KG1 (cell line): Measurements from ENCODE around the gene PRR14.
"Not testable (repeated sequence)": the region's sequence is repeated elsewhere in the genome, so short reads cannot be mapped to it uniquely, and the experiment has no call there.

Source experiments
- DNase-seq: peaks from one replicate; lab custom pipeline; 2025; lab: John Stamatoyannopoulos, UW

The PRR14 gene

GRCh38 chr16:30632454-30632853 lies 18.3 kb upstream of the PRR14 start:
- not testable (repeated sequence) for DNase-seq

- no peak for DNase-seq
Measured at GRCh38 chr16:30633526-30633925, 17.2 kb upstream of the PRR14 start.

- DNase-seq = no peak
Measured at GRCh38 chr16:30636599-30636998, 14.2 kb upstream of the PRR14 start.

- DNase-seq = not testable (repeated sequence)
Measured at GRCh38 chr16:30637139-30637538, 13.6 kb upstream of the PRR14 start.

- peak; percentile 27 for DNase-seq
Measured at GRCh38 chr16:30637944-30638343, 12.8 kb upstream of the PRR14 start.

- DNase-seq = no peak
Measured at GRCh38 chr16:30641378-30641982, 9.3 kb upstream of the PRR14 start.

GRCh38 chr16:30644334-30644830 lies 6.4 kb upstream of the PRR14 start:
- no peak for DNase-seq

- DNase-seq = no peak
Measured at GRCh38 chr16:30645727-30646126, 5.0 kb upstream of the PRR14 start.

GRCh38 chr16:30647274-30647571 lies 3.5 kb upstream of the PRR14 start:
- no peak for DNase-seq

- no peak for DNase-seq
Measured at GRCh38 chr16:30649725-30650368, 913 bp upstream of the PRR14 start.

- DNase-seq = peak; percentile 53
Measured at GRCh38 chr16:30651124-30652004, 604 bp downstream of the PRR14 start.

- no peak for DNase-seq
Measured at GRCh38 chr16:30652005-30652296, 1.2 kb downstream of the PRR14 start.

- no peak for DNase-seq
Measured at GRCh38 chr16:30652718-30653117, 2.0 kb downstream of the PRR14 start.

GRCh38 chr16:30654856-30655255 lies 4.1 kb downstream of the PRR14 start:
- DNase-seq = no peak

- DNase-seq = no peak
Measured at GRCh38 chr16:30655815-30656347, 5.1 kb downstream of the PRR14 start.

GRCh38 chr16:30656388-30656787 lies 5.6 kb downstream of the PRR14 start:
- DNase-seq = no peak

- DNase-seq = no peak
Measured at GRCh38 chr16:30656974-30657865, 6.5 kb downstream of the PRR14 start.

- DNase-seq = peak; percentile 99
Measured at GRCh38 chr16:30657866-30658730, 7.3 kb downstream of the PRR14 start, which contains the start of gene FBRS. TSS of gene FBRS (plus strand) at chr16:30658431. CDS start at chr16:30659519, 1,088 bp downstream.

- DNase-seq = peak; percentile 99
Measured at GRCh38 chr16:30658731-30659506, 8.2 kb downstream of the PRR14 start.
